ENCODE data around the gene CLEC20A.

The CLEC20A gene

DNA sequence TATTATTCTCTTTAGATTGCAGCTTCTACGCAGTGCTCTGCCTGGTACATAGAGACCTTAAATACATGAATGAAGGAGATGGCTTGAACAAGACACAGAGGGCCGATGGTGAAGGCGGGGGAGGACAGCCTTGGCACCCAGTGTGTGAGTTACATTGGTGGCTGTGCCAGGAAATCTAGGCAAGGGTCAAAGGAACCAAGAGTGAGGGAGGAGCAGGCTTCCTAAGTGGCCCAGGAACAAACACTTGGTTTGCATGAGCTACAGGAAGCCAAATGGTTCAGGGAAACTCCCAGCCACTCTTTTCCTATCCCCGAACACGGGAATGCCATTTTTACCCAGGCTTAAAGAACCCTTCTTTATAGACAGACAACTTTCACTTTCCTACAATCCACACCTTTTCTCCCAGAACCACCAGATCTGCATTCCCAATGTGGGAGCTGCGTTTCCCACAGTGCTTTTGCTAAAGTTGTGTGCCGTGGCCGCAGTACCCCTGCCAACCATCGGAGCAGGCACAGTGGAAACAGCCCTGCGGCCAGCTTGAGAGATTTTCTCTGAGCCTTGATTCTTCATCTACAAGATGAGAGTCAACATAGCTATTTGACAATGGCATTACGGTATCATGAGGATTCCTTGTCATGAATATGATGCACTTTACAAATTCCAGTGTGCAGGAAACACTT is 3.5 kb upstream of the CLEC20A start:
- DNase-seq (ENCODE audit: low spot score), result no peak

DNA sequence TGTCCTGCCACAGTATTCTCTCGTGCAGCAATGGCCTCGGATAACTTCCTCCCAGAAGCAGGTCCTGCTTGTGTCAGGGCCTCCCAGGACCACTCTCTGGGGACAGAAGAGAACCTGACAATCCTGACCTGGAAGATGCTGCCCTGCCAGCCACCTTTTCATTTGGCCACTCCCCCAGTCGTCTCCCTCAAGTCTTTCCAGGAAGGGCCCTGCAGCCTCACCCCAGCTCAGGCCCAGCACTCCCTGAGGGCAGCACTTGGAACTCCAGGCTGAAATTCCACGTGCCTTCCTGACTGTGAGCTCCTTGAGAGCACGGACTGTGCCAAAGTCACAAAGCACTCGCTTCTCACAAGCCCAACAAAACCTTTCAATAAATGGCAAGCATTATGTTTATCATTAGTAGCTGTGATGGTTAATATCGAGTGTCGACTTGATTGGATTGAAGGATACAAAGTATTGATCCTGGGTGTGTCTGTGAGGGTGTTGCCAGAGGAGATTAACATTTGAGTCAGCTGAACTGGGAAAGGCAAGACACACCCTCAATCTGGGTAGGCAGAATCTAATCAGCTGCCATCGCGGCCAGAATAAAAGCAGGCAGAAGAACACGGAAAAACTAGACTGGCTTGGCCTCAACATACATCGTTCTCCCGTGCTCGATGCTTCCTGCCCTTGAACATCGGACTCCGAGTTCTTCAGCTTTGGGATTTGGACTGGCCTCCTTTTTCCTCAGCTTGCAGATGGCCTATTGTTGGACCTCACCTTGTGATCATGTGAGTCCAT is 2.3 kb upstream of the CLEC20A start:
- DNase-seq (ENCODE audit: low spot score), result no peak

DNA sequence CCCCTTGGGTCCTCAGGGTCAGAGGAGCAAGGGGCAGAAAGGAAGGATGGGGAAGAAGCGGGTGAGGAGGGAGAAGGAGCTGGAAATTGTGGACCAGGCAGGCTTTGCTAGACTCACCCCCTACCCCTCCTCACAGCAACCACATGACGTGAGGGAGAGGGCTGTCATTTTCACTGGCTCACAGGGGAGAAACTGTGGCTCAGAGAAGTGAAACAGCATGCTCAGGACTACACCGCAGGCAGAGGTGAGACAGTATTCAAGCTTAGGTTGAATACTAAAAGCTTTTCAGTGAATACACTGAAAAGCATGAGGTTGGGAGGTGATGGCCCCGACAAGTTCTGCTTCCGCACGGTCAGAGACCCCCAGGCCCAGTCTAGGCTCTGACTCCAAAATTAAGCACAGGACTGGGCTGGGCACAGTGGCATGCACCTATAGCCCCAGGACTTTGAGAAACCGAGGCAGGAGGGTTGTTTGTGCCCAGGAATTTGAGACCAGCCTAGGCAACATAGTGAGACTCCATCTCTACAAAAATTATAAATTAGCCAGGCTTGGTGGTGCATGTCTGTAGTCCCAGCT is 1.2 kb upstream of the CLEC20A start:
- DNase-seq (ENCODE audit: low spot score), result no peak

DNA sequence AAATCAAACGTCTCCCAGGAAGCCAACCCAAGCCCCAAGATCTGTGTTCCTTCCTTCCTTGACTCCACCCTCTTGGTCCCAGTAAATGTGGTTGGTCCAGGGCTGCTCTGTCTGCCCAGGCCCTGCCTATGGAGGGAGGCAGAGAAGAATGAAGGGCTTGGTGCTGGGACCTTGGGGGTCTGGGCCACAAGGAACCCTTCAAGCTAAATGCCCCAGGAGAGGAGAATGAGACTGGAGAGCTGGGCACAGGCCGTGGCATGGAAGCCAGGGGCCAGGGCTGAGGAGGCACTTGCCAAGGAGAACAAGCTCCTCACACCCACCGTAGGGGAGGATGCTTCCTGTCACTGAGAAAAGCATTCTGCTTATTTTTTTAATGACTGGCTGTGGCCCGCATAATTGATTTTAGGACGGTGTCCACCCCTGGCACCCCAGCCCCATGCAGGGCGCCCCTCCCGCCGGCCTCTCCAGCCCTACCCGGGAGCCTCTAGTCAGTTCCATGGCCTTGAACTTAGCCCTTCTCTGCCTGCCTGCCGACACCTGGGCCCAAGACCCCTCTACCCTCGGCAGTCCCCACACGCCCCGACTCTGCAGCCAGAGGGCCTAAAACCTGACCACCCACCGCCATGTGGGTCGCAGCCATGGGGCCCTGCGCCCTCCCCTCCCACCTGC is 889 bp downstream of the CLEC20A start:
- DNase-seq (ENCODE audit: low spot score), result no peak

DNA sequence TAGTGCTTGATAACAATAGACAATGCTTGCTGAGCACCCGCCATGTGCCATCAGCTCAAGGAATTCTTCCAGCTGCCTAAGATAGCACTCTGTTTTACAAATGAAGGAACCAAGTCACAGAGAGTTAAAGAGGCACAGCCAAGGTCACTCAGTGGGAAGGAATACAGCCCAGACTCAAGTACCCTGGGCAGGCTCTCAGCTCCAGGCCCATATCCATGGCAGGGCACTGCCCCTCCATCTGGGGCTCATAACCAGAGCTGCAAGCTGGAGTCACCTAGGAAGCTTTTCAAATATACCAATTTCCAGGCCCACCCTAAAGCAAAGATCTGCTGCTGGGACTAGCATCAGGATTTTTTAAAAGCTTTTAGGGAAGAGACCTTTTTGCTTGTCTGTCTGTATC is 1.6 kb downstream of the CLEC20A start:
- DNase-seq (ENCODE audit: low spot score), result no peak

DNA sequence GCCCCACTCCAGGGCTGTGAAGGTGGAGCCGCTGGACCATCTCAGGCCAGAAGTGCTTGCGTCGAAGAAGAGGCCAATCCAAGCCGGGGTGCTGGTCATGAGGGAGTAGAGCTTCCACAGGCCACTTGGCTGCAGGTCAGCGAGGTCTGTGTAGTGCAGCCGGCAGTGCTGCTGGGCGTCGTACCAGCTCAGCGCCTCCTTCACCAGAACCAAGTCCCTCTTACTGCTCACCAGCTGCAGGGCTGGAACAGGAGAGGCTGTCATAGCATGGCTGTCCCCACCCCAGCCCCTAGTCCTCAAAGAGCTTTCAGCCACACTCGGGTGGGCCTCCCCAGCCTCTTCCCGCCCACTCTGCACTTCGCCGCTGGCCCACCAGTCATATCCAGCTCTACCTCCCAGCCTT is 2.2 kb downstream of the CLEC20A start:
- DNase-seq (ENCODE audit: low spot score), result no peak

DNA sequence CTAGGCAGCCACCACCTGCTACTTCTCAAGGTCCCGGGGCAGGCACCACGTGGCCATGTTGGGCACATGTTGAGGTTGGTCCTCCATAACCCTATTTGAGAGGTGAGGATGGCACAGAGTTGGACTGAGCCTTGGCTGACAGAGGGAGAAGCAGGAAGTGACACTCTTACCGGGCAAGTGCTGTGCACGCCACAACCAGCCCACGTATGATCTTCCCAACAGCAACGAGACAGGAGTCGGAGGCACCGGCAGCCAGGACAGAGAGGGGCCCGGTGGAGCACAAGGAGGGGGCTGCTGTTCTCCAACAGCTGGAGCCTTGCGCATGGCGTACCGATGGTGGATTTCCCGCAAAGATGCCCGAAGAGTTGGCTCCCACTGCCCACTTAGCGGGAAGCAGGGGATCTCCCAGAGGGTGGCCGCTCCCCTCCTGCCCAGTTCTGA is 3.4 kb downstream of the CLEC20A start:
- DNase-seq (ENCODE audit: low spot score), result no peak

DNA sequence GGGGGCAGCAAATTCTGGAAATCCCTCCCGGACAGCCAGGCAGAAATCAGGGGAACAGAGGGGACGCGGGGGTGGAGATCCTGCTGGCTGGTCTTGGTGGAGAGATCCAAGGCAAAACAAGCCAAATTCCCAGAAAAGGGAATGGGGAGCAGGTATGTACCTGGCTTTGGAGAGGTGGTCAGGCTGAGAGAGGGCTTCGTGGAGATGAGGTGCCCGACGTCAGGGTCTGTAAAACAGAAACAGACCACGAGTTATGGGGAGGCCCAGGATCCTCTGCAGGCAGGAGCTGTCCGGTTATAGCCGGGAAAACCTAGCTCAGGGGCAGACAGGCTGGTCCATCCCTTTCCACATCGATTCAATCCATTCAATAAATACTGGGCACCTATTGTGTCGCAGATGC is 4.4 kb downstream of the CLEC20A start:
- DNase-seq (ENCODE audit: low spot score), result no peak

DNA sequence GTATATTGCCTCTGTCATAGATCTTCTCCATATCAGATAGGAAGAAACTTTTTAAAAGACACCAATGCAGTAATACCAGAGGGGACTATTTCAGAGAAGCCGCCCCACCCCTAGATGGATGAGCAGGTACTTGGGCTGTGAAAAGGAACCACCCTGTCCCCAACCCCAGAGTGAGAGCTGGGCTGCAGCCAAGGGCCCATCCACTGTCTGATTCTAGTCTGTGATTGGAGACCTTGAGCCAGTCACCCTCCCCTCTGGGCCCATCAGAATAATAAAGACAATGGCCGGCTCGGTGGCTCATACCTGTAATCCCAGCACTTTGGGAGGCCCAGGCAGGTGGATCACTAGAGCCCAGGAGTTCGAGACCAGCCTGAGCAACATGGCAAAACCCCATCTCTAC is 5.0 kb downstream of the CLEC20A start:
- no peak for DNase-seq (ENCODE audit: low spot score)

DNA sequence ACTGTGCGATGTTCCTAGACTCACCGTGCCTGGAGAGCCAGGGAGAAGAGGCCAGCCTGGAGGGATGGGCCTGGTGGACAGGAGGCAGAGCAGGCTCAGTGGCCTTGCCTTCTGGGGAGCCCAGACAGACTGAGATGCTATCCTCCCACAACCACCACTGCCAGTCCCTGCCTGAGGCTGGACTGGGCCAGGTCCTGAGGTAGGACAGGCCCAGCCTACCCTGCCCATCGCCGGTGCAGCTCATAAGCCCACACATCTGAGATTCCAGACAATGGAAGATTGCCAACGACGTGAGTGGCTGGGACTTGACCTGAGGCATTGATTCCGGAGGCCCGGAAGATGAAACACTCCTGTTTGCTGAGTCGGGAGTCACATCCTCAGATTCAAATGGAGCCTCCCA is 5.8 kb downstream of the CLEC20A start:
- DNase-seq (ENCODE audit: low spot score), result no peak

DNA sequence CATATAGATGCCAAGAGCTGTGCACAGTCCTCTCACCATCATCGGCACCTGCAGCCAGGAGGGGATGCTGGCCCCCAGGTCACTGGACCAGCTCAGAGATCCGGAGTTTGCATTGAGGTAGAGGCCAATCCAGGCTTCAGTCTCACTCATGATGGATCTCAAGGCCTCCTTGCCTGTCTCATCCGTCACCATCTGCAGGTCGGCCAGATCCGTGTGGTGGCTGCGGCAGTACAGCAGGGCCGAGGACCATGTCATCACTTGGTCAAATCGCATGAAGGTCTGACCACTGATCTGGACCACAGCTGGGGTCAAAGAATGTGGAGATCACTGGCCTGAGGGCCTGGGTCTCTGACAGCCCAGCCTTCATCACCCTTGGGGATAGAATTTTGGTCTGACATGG is 6.6 kb downstream of the CLEC20A start:
- DNase-seq (ENCODE audit: low spot score), result no peak

DNA sequence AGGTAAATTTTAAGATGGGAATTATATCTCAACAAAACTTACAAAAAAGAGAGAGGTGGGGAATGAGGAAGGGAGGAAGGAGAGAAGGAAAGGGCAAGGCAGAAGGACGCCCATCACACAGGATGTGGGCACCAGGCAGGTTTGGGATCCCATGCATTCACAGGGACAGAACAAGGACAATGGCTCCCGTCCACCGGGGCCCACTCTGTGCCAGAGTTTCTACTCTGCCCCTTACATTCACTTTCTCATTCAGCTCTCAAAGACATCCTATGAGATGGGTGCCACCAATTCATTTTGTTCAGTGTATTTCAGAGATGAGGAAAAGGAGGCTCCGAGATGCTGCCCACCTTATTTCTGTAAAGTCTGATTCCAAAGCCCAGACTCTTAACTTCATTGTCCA is 7.4 kb downstream of the CLEC20A start:
- DNase-seq (ENCODE audit: low spot score), result no peak

DNA sequence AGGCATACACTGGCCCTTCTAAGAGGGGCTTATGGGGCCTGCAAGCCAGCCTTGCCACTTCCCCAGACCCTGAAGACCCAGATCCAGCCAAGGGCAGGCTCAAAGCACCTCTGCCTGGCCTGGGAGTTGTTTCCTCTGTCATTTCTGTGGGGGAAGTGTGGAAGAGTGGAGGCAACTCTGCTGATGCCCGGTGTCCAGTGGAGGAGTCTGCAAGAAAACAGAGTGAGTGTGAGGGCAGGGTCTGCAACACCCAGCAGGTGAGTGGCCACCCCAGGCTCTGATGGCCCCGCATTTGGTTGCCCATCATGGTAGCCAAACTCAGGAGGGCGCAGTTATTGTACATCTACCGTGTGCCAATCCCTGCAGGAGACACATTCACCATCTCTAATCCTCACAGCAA is 8.4 kb downstream of the CLEC20A start:
- no peak for DNase-seq (ENCODE audit: low spot score)

DNA sequence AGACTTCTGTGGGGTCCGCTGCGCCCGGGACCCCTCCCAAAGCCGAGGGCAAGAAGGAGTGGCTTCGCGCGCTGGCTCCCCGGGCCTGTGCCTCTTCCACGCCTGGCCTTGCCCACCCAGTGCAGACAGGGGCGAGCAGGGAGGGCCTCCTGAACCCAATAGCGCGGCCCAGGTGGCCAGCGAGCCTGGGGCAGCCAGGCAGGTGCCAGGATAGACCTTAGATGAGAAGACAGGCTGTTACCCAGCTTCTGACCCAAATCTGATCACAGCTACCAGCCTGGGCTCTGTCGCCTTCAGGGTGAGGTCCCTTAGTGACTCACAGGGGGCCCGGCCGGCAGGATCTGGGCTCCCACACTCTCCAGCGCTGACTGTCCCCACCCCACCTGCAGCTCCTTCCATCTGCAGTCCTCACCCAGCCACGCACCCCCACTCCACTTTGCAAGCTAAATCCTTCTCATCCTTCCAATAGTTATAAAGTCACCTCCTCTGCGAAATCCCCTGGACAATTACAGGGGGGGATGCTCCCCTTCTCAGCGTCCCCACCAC is 9.6 kb downstream of the CLEC20A start:
- DNase-seq (ENCODE audit: low spot score), result no peak

DNA sequence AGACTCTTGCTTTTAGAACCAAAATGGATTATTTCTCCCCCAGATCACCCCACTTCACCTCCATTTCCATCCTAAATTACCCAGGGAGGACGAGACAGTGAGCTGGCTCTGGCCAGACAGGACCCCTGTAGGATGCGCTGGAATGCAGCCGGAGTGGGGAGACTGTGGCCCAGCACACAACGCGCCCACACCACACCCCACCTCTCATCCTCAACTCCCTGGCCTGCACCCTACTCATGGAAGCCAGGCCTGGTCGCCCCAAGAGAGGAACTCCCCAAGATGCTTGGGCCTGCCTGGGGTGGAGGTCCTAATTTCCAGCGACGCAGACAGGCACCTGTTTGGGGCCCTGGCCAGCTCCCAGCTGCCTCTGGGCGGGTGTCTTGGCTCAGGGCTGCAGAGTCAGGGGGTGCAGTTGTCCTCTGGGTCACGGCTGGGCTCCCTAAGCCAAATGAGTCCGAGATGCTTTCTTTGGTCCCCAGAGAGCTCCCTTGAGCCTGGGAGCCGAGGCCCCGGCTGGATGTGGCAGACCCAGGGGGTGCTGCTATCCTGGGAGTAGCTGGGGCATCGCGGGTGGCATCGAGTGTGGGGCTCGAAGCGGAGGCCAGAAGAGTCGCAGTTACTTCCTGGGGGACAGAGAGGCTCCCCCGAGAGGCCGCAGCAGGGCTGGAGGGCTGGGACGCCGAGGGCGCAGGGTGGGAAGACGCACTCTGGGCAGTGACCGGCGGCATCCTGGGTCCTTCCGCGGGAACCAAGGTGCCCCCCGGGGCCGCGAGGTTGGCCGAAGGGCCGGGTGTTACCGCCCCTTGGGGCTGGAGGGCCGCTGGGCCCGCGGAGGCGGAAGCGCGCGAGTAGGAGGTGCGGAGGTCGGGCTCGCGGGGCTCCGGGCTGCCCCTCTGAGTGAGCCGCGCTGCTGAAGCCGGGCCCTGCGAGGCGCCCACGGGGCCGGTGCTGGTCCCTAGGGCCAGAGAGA is 10.4 kb downstream of the CLEC20A start:
- DNase-seq (ENCODE audit: low spot score), result no peak

DNA sequence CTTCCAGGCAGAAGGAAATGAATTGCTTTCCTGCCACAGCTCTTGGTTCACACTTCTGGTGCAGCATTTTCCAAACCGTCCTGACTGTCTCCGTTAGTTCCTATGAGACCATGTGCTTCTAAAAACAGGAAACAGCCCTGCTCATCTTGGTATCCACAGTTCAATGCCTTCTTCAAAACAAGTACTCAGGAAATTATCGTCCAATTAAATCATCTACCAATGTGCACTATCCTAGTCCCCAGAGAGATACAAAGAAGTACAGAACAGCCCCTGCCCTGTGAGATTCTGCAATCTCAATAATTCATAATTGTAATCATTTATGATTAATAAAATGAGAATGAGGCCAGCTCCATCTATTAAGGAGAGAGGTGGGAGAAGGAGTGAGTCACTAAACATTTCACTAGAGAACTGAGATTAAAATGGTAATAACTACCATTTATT is 11.2 kb downstream of the CLEC20A start:
- peak; percentile 55 for DNase-seq (ENCODE audit: low spot score)

DNA sequence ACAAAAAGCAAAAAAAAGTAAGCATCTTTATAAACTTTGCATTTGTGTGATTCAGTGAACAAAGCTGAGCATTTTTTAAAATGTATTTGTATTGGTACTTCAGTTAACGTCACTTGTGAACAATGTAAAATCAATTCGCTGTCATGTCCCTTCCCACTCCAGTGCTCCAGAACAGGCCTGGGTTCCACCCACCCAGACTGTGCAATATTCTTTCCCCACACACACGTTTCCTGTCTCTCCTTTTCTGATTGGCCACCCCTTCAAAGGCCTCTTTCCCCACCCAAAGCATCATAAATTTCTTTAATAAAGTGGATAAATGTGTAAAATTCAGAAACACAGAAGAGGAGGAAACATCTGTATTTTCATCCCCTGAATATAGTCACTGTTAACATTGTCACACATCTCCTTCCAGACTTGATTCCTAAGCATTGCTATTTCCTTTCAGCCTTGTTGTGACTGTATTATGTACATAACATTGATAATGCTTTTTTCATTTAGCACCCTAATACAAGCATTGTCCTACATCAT is 12.0 kb downstream of the CLEC20A start:
- DNase-seq (ENCODE audit: low spot score), result peak; percentile 57

DNA sequence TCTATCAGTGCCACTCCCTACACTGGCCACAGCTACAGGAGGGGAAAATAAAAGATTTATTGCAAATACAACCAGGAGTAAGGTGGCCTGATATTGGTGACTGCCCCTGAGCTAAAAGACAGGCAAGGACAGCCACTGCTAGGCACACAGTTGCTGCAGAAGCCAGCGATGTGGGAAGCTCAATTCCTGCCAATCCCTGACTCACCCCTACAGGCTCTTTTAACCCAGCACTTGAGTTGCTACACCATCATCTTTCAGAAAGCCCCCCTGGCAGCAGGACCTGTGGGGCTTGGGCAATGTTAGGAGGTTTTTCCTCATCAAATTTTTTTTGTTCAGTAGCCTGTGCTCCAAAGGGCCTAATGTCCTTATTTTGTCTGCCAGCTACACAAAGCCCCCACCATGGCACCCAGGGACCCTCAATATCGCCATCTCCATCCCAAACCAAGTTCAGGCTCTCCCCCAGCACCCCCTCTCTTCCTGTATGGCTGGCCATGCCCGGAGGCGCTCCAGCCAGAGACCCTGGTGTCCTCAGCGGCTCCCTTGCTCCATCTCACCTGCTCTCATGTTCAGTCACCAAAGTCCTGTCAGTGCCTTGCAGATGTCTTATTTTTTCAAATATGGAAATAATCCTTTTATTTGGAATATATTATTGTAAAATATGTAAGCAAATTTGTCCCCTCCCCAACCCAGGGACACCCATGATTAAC is 13.4 kb downstream of the CLEC20A start:
- DNase-seq (ENCODE audit: low spot score), result no peak

DNA sequence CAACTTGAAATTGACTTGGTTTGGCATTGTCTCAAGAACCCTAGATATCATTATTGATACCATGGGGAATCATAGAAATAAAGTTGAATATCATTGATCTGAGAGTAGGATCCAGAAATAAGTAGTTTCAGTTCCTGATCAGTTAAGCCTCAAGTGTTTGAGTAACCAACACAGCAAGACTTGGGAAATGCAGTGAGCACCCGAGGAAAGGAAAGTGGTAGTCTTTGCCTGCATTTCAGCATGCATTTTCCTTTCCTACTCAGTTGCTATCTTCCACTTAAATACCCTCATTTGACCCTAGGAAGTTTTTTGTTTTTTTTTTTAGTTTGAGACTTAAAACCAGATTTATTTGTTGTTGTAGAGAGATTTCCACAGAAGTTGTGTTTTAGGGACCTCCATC is 18.9 kb downstream of the CLEC20A start:
- DNase-seq (ENCODE audit: low spot score), result no peak

DNA sequence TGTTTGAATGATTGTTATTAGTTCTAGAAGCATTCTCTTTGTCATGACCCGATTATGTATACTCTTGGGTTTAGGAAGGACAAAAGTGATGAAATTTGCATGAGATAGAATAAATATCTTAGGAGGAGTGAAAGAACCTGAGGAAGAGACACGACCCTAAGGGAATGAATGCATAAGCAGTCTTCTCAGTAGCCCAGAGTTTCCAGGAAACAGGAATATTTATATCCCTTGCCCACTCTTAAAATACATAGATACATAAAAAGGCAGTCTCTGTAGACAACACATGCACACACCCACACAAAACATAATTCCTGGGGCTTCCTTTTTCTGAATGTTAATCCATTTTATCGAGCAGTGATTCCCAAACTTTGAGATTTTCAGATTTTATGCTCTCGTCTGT is 19.4 kb downstream of the CLEC20A start:
- DNase-seq (ENCODE audit: low spot score), result no peak

All from kidney capillary endothelial cell (primary cell).